Spleen (tissue), 11 donors: ENCODE results near the gene MYRF. TPM values are rescaled to one million over a fixed set of nuclear protein-coding genes. Genes with fewer than 3 reads are reported as not detected.

Experiments
- DNase-seq: peaks from one replicate; pipeline ENCODE4 v3.0.0-alpha.2; 2020
- H3K27ac ChIP-seq, 8 donors: fragments of 200-600 bp; sonication (generic) in 7 of 8; 1 replicate in 4 of 8; 2 replicates in 4 of 8; pipeline versions ENCODE4 v1.5.0 to v1.8.0; 2016 to 2021; ENCODE audit warnings: inconsistent platforms in 4 of 8, mild to moderate bottlenecking in 4 of 8, moderate library complexity in 1 of 8
- H3K27me3 ChIP-seq, 7 donors: fragments of 200-600 bp; sonication (generic) in 6 of 7; replicated peaks in 1 of 7; 1 replicate in 4 of 7; 2 replicates in 3 of 7; pipeline versions ENCODE4 v1.5.0 to v1.8.0; 2016 to 2021; ENCODE audit warnings: inconsistent platforms in 3 of 7, mild to moderate bottlenecking in 1 of 7
- H3K36me3 ChIP-seq, 6 donors: fragments of 200-600 bp; sonication (generic) in 5 of 6; 1 replicate in 4 of 6; 2 replicates in 2 of 6; pipeline versions ENCODE4 v1.5.0 to v1.8.0; 2016 to 2021; ENCODE audit warnings: inconsistent platforms in 2 of 6
- H3K4me1 ChIP-seq, 6 donors: fragments of 200-600 bp; sonication (generic) in 5 of 6; 1 replicate in 3 of 6; 2 replicates in 3 of 6; pipeline versions ENCODE4 v1.5.0 to v1.8.0; 2016 to 2021; ENCODE audit warnings: inconsistent platforms in 3 of 6
- H3K4me3 ChIP-seq, 8 donors: fragments of 200-600 bp; sonication (generic) in 7 of 8; 1 replicate in 4 of 8; 2 replicates in 4 of 8; pipeline versions ENCODE4 v1.5.0 to v1.8.0; 2016 to 2021; ENCODE audit warnings: inconsistent platforms in 4 of 8, mild to moderate bottlenecking in 4 of 8, moderate library complexity in 2 of 8
- H3K9me3 ChIP-seq, 8 donors: fragments of 200-600 bp; sonication (generic) in 7 of 8; 1 replicate in 4 of 8; 2 replicates in 4 of 8; pipeline versions ENCODE4 v1.5.0 to v1.8.0; 2016 to 2021; ENCODE audit warnings: inconsistent platforms in 4 of 8
- CTCF ChIP-seq, 11 experiments: fragments of 200-600 bp in 7 of 11; fragments of 450-650 bp in 4 of 11; sonication (generic) in 4 of 11; IDR thresholded peaks in 8 of 11; conservative IDR thresholded peaks in 3 of 11; 1 replicate in 7 of 11; 2 replicates in 4 of 11; pipeline versions ENCODE4 v1.4.0 to v1.8.0; 2016 to 2021; ENCODE audit warnings: antibody characterized with exemption in 11 of 11, inconsistent platforms in 4 of 11, mild to moderate bottlenecking in 1 of 11
- POLR2A ChIP-seq, 3 donors: fragments of 450-650 bp; IDR thresholded peaks; one replicate each; pipeline ENCODE4 v1.5.1; 2017; ENCODE audit warnings: antibody characterized with exemption in 3 of 3, mild to moderate bottlenecking in 1 of 3
- POLR2AphosphoS5 ChIP-seq, 3 donors: sonication (generic); formaldehyde crosslinking; IDR thresholded peaks; one replicate each; pipeline ENCODE4 v1.5.1; 2017; ENCODE audit warnings: antibody characterized with exemption in 3 of 3
- WGBS, 5 donors: extraction: QIAGEN DNeasy Blood & Tissue Kit in 3 of 5; methylation state at CpG; one replicate each; pipeline versions ENCODE4 v1.1.5 to v1.1.7; 2013 to 2018; 5-methylcytosine and 5-hydroxymethylcytosine counted together
- intact Hi-C: fragments of 100-400 bp; cut with DNase I; formaldehyde crosslinking; loops from one replicate; pipeline ENCODE4 v1.15.0; 2023; ENCODE audit warnings: low total_unique reads
- polyA plus RNA-seq, 3 donors: library from polyadenylated mRNA; stranded (reverse); fragments of 200-250 nt; gene quantifications; one replicate each; pipeline ENCODE4 v1.2.1, GENCODE V29; 2013
- total RNA-seq, 7 donors: library from RNA; depleted of rRNA in 3 of 7; stranded (reverse); fragments of >200 nt in 3 of 7; fragmentation: NEBNext Ultra II Directional in 4 of 7; extraction: Animal tissue kit (Norgen Biotek cat#: 25700) in 4 of 7; gene quantifications; one replicate each; pipeline versions ENCODE4 v1.1.0 to v1.2.1, GENCODE V29; 2016 to 2021
- donor health status: healthy with polysubstance abuse.
- donor health status: DM: no; HTN: no; CAD: no; lungs with moderate emphysema.
- donor health status: DM: no; HTN: no; CAD: no.
- donor health status: Bipolar disorder and iron deficiency.
- donor health status: healthy.
- donor health status: DM: no; HTN: no; CAD: no.
- donor health status: DM: yes; HTN: yes; CAD: no.

Gene MYRF
- total and polyA plus RNA-seq, 10 donors = 0.15 to 1.5 (median 0.55) TPM

- H3K9me3 ChIP-seq = no peaks in the 10 kb centered on the region
- TF ChIP-seq CTCF (IDR thresholded peaks at IDR 0.05 in 8 of 11, conservative IDR thresholded peaks at IDR 0.05 in 3 of 11) (no peak), POLR2A (IDR thresholded peaks at IDR 0.05) (no peak), POLR2AphosphoS5 (IDR thresholded peaks at IDR 0.05) (no peak)
- intact Hi-C loops = no loop called here
- WGBS, 5 donors = 50 to 71% (median 57%) methylated on average over 8 to 9 of the region's 9 CpGs
- DNase-seq = no peak
- peak overlapping the region in 4 of 8 donors; percentile 3 to 46 (median 19) for H3K4me3 ChIP-seq
- H3K27ac ChIP-seq = peak overlapping the region in 4 of 8 donors; percentile 5 to 58 (median 50)
- H3K4me1 ChIP-seq = peaks cover 0 to 39% (median 3%) of the 10 kb centered on the region in 6 donors
- peaks cover 0 to 4% (median 0%) of the 10 kb centered on the region in 6 donors for H3K36me3 ChIP-seq
- peaks cover 0 to 10% (median 0%) of the 10 kb centered on the region in 7 donors for H3K27me3 ChIP-seq
These were observed 34.3 kb upstream of the MYRF start for GRCh38 chr11:61718046-61718531.

- Histone ChIP-seq H3K27ac (peak overlapping the region in 4 of 8 donors; percentile 5 to 58 (median 50)), H3K4me3 (peak overlapping the region in 5 of 8 donors; percentile 3 to 46 (median 9)), H3K27me3 (peaks cover 0 to 10% (median 0%) of the 10 kb centered on the region in 7 donors), H3K4me1 (peaks cover 0 to 35% (median 3%) of the 10 kb centered on the region in 6 donors), H3K36me3 (peaks cover 0 to 11% (median 0%) of the 10 kb centered on the region in 6 donors), H3K9me3 (no peaks in the 10 kb centered on the region)
- no peak for DNase-seq
- intact Hi-C loops = no loop called here
- 34 to 62% (median 55%) methylated on average over 14 to 21 of the region's 21 CpGs for WGBS, 5 donors
- peak in 2 of 3 donors; percentile 40 to 55 for TF ChIP-seq POLR2AphosphoS5 (IDR thresholded peaks at IDR 0.05)
- TF ChIP-seq CTCF (IDR thresholded peaks at IDR 0.05 in 8 of 11, conservative IDR thresholded peaks at IDR 0.05 in 3 of 11) = no peak
These were observed 33.7 kb upstream of the MYRF start for GRCh38 chr11:61718621-61719302.

- no peak overlapping the region for H3K4me3 ChIP-seq
- no peak for TF ChIP-seq POLR2A (IDR thresholded peaks at IDR 0.05)
- TF ChIP-seq POLR2AphosphoS5 (IDR thresholded peaks at IDR 0.05) = no peak
- no peak for TF ChIP-seq CTCF (IDR thresholded peaks at IDR 0.05 in 8 of 11, conservative IDR thresholded peaks at IDR 0.05 in 3 of 11)
- H3K4me1 ChIP-seq = peaks cover 0 to 31% (median 1%) of the 10 kb centered on the region in 6 donors
- no peak overlapping the region for H3K27ac ChIP-seq
- intact Hi-C loops = no loop called here
- no peak for DNase-seq
- H3K9me3 ChIP-seq = no peaks in the 10 kb centered on the region
- WGBS, 5 donors = 75 to 90% (median 81%) methylated on average over 11 to 12 of the region's 12 CpGs
- H3K36me3 ChIP-seq = peaks cover 0 to 19% (median 0%) of the 10 kb centered on the region in 6 donors
- H3K27me3 ChIP-seq = peaks cover 0 to 10% (median 0%) of the 10 kb centered on the region in 7 donors
These were observed 32.5 kb upstream of the MYRF start for GRCh38 chr11:61719978-61720377.

GRCh38 chr11:61720597-61720996 is 31.8 kb upstream of the MYRF start:
- 94 to 100% (median 95%) methylated on average over 6 to 20 of the region's 20 CpGs for WGBS, 5 donors
- Histone ChIP-seq H3K4me3 (no peak overlapping the region), H3K9me3 (no peaks in the 10 kb centered on the region), H3K27ac (no peak overlapping the region), H3K36me3 (peaks cover 0 to 25% (median 0%) of the 10 kb centered on the region in 6 donors), H3K4me1 (peaks cover 0 to 29% (median 1%) of the 10 kb centered on the region in 6 donors), H3K27me3 (peaks cover 0 to 10% (median 0%) of the 10 kb centered on the region in 7 donors)
- no peak for DNase-seq
- TF ChIP-seq POLR2AphosphoS5 (IDR thresholded peaks at IDR 0.05) (no peak), CTCF (IDR thresholded peaks at IDR 0.05 in 8 of 11, conservative IDR thresholded peaks at IDR 0.05 in 3 of 11) (no peak), POLR2A (IDR thresholded peaks at IDR 0.05) (no peak)
- intact Hi-C loops = no loop called here
